Loucy (cell line): ENCODE data around the gene MARCO.
"Not testable (repeated sequence)": the region's sequence is repeated elsewhere in the genome, so short reads cannot be mapped to it uniquely, and the experiment has no call there.

Experiments
- H2AFZ ChIP-seq: fragments of 200-600 bp; sonication (generic); 2 replicates; pipeline ENCODE4 v1.6.0; 2016; ENCODE audit warnings: antibody characterized with exemption, mild to moderate bottlenecking, low read length, moderate library complexity
- H3F3A ChIP-seq: fragments of 200-600 bp; 2 replicates; pipeline ENCODE4 v1.6.0; 2016; ENCODE audit warnings: antibody characterized with exemption, low read depth, mild to moderate bottlenecking
- H3K27me3 ChIP-seq: fragments of 200-600 bp; sonication (generic); 2 replicates; pipeline ENCODE4 v1.6.1; 2014; ENCODE audit warnings: low read length, mild to moderate bottlenecking; ENCODE audit not compliant: insufficient read depth, poor library complexity, severe bottlenecking
- H3K36me3 ChIP-seq: fragments of 200-600 bp; sonication (generic); 2 replicates; pipeline ENCODE4 v1.6.1; 2016; ENCODE audit warnings: low read length; ENCODE audit not compliant: insufficient read depth
- H3K4me1 ChIP-seq: fragments of 200-600 bp; sonication (generic); 2 replicates; pipeline ENCODE4 v1.5.1; 2014; ENCODE audit warnings: low read length, mild to moderate bottlenecking; ENCODE audit not compliant: insufficient read depth, poor library complexity, severe bottlenecking
- H3K4me2 ChIP-seq: fragments of 200-600 bp; sonication (generic); 2 replicates; pipeline ENCODE4 v1.6.0; 2014; ENCODE audit warnings: antibody characterized with exemption, low read length, low read depth, mild to moderate bottlenecking; ENCODE audit not compliant: poor library complexity, severe bottlenecking
- H3K4me3 ChIP-seq: fragments of 200-600 bp; sonication (generic); 2 replicates; pipeline ENCODE4 v1.5.1; 2014; ENCODE audit warnings: low read length, mild to moderate bottlenecking, mixed read lengths; ENCODE audit not compliant: poor library complexity, severe bottlenecking
- H3K79me2 ChIP-seq: fragments of 200-600 bp; sonication (generic); 2 replicates; pipeline ENCODE4 v1.6.1; 2014; ENCODE audit warnings: low read length; ENCODE audit not compliant: insufficient read depth
- H3K9ac ChIP-seq: fragments of 200-600 bp; sonication (generic); 2 replicates; pipeline ENCODE4 v1.6.0; 2014; ENCODE audit warnings: mild to moderate bottlenecking, low read depth, low read length, moderate library complexity; ENCODE audit not compliant: poor library complexity, severe bottlenecking
- H3K9me2 ChIP-seq: fragments of 200-600 bp; sonication (generic); replicated peaks from 2 replicates; pipeline ENCODE4 v1.6.1; 2016; ENCODE audit warnings: low read depth, low read length, mixed read lengths
- H3K9me3 ChIP-seq: fragments of 200-600 bp; sonication (generic); 2 replicates; pipeline ENCODE4 v1.6.1; 2014; ENCODE audit warnings: mild to moderate bottlenecking, antibody characterized with exemption, low read length, low read depth; ENCODE audit not compliant: insufficient read depth
- H4K20me1 ChIP-seq: fragments of 200-600 bp; sonication (generic); 2 replicates; pipeline ENCODE4 v1.6.0; 2014; ENCODE audit warnings: antibody characterized with exemption, low read length, mild to moderate bottlenecking; ENCODE audit not compliant: insufficient read depth, poor library complexity, severe bottlenecking
- EZH2phosphoT487 ChIP-seq: fragments of 200-600 bp; IDR thresholded peaks from 2 replicates; pipeline ENCODE4 v1.6.1; 2018; ENCODE audit warnings: antibody characterized with exemption, mild to moderate bottlenecking, moderate library complexity, borderline replicate concordance
- TF ChIP-seq, protein P1 (sequence below): fragments of 200-600 bp; sonication (generic); conservative IDR thresholded peaks from 2 replicates; pipeline ENCODE4 v1.5.1; 2014; ENCODE audit warnings: mild to moderate bottlenecking, antibody characterized with exemption, low read length

MARCO gene

DNA sequence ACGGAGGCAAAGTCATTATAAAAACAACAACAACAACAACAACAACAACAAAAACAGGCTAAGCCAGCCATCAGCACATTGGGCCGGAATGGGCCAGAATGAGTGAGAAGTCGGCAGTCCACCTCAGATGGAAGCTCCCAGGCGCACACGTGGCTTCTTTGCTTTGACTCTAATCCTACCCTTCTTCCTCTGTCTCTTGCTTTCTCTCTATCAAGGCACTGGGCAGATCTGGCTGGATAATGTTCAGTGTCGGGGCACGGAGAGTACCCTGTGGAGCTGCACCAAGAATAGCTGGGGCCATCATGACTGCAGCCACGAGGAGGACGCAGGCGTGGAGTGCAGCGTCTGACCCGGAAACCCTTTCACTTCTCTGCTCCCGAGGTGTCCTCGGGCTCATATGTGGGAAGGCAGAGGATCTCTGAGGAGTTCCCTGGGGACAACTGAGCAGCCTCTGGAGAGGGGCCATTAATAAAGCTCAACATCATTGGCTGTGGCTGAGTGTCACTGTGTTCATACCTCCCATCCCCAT is 52.2 kb downstream of the MARCO start:
- no peak for TF ChIP-seq EZH2phosphoT487
- TF ChIP-seq, protein P1, sequence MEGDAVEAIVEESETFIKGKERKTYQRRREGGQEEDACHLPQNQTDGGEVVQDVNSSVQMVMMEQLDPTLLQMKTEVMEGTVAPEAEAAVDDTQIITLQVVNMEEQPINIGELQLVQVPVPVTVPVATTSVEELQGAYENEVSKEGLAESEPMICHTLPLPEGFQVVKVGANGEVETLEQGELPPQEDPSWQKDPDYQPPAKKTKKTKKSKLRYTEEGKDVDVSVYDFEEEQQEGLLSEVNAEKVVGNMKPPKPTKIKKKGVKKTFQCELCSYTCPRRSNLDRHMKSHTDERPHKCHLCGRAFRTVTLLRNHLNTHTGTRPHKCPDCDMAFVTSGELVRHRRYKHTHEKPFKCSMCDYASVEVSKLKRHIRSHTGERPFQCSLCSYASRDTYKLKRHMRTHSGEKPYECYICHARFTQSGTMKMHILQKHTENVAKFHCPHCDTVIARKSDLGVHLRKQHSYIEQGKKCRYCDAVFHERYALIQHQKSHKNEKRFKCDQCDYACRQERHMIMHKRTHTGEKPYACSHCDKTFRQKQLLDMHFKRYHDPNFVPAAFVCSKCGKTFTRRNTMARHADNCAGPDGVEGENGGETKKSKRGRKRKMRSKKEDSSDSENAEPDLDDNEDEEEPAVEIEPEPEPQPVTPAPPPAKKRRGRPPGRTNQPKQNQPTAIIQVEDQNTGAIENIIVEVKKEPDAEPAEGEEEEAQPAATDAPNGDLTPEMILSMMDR: no peak
- no peak overlapping the region for H2AFZ ChIP-seq
- H3K9ac ChIP-seq: no peak overlapping the region
- H3K4me2 ChIP-seq: no peak overlapping the region
- H3K36me3 ChIP-seq: no peaks in the 10 kb centered on the region
- H4K20me1 ChIP-seq: no peaks in the 10 kb centered on the region
- H3K79me2 ChIP-seq: no peaks in the 10 kb centered on the region
- H3K4me3 ChIP-seq: no peak overlapping the region
- no peaks in the 10 kb centered on the region for H3K9me3 ChIP-seq
- no peaks in the 10 kb centered on the region for H3K4me1 ChIP-seq
- H3K9me2 ChIP-seq: no peaks in the 10 kb centered on the region
- H3K27me3 ChIP-seq: no peaks in the 10 kb centered on the region
- H3F3A ChIP-seq: no peaks in the 10 kb centered on the region

DNA sequence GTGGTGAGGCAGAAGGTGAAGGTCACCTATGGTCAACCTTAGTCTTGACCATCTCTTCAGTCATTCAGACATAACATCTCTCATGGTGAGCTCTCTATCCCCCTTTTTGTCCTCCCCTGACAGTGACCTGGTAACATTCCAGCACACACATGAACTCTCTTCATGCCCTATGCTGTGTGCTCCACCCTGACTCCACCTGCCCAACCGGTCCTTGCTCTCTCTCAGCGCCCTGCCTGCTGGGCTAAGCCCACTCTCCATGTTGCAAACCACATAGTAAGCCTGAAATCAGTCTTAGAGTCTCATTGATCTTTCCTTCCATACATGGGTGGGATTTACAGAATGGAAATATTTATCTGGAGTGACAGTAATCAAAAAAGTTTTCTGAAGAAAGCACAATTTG is 52.8 kb downstream of the MARCO start:
- no peaks in the 10 kb centered on the region for H4K20me1 ChIP-seq
- no peaks in the 10 kb centered on the region for H3K9me2 ChIP-seq
- no peak overlapping the region for H2AFZ ChIP-seq
- no peaks in the 10 kb centered on the region for H3K79me2 ChIP-seq
- H3K36me3 ChIP-seq: no peaks in the 10 kb centered on the region
- no peak overlapping the region for H3K4me2 ChIP-seq
- no peaks in the 10 kb centered on the region for H3K9me3 ChIP-seq
- no peaks in the 10 kb centered on the region for H3K27me3 ChIP-seq
- H3K4me3 ChIP-seq: no peak overlapping the region
- TF ChIP-seq EZH2phosphoT487: no peak
- TF ChIP-seq, protein P1: no peak
- no peaks in the 10 kb centered on the region for H3F3A ChIP-seq
- no peak overlapping the region for H3K9ac ChIP-seq
- no peaks in the 10 kb centered on the region for H3K4me1 ChIP-seq

DNA sequence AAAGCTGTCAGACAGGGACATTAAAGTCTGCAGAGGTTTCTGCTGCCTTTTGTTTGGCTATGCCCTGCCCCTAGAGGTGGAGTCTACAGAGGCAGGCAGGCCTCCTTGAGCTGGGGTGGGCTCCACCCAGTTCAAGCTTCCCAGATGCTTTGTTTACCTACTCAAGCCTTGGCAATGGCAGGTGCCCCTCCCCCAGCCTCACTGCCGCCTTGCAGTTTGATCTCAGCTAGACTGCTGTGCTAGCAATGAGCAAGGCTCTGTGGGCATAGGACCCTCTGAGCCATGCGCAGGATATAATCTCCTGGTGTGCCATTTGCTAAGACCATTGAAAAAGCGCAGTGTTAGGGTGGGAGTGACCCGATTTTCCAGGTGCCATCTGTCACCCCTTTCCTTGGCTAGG is 61.9 kb downstream of the MARCO start:
- H4K20me1 ChIP-seq, H3K4me1 ChIP-seq, H3K9me2 ChIP-seq, H3K79me2 ChIP-seq, H3K4me3 ChIP-seq, H3K27me3 ChIP-seq, H3K9me3 ChIP-seq, H2AFZ ChIP-seq, H3K36me3 ChIP-seq, H3K4me2 ChIP-seq, H3F3A ChIP-seq, H3K9ac ChIP-seq: not testable (repeated sequence)

DNA sequence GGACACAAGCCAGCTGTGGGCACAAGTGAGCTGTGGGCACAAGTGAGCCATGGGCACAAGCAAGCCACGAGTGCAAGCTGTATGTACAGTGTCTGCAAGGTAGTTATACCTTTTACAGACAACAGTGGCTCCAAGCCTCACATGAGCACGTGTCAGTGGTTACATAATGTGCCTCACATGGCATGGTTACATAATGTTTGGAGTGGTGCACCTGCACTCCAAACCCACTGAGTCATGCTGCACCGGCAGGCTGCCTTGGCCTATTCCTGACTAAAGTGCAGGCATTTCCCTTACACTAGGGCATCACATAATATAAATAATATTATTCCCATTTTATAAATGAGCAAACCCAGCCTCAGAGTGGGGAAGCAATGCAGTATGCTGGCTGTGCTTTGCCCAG is 62.6 kb downstream of the MARCO start:
- Histone ChIP-seq H3K9me3 (no peaks in the 10 kb centered on the region; the same call in 1 of the 2 replicates), H2AFZ (no peak overlapping the region), H3K4me3 (no peak overlapping the region), H3K9ac (no peak overlapping the region), H3K27me3 (no peaks in the 10 kb centered on the region), H3K36me3 (no peaks in the 10 kb centered on the region), H3K9me2 (no peaks in the 10 kb centered on the region), H4K20me1 (no peaks in the 10 kb centered on the region), H3K79me2 (no peaks in the 10 kb centered on the region), H3K4me1 (no peaks in the 10 kb centered on the region), H3K4me2 (no peak overlapping the region), H3F3A (no peaks in the 10 kb centered on the region)
- TF ChIP-seq, protein P1: no peak
- no peak for TF ChIP-seq EZH2phosphoT487
